NCI-H82 treated with DMSO at 0.1 percent for 48 hours (cell line): ENCODE data around the gene SOX14.

ENCODE experiments used
- DNase-seq: peaks from one replicate; lab custom pipeline; 2025; ENCODE audit not compliant: unreplicated experiment; lab: John Stamatoyannopoulos, UW

SOX14 gene

GRCh38 chr3:137764001-137764433 lies at the start of gene SOX14:
Gene SOX14, plus strand, starts transcription at chr3:137764315. Its CDS starts 470 bp downstream, at chr3:137764785.
- DNase-seq = no peak

DNA sequence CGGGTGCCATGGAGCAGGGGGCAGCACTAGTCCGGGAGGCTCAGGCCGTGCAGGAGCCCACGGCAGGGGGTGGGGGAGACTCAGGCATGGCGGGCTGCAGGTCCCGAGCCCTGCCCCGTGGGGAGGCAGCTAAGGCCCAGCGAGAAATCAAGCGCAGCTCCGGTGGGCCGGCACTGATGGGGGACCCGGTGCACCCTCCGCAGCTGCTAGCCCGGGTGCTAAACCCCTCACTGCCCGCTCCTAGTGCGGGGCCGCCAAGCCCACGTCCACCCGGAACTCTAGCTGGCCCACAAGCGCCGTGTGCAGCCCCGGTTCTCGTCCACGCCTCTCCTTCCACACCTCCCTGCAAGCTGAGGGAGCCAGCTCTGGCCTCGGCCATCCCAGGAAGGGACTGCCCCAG lies 49.6 kb upstream of the SOX14 start:
- DNase-seq = no peak

GRCh38 chr3:137724240-137724639 lies 39.9 kb upstream of the SOX14 start:
- no peak for DNase-seq

- DNase-seq = no peak
Measured at GRCh38 chr3:137737208-137737607, 26.9 kb upstream of the SOX14 start.

- DNase-seq = no peak
Measured at GRCh38 chr3:137738710-137739109, 25.4 kb upstream of the SOX14 start.

DNA sequence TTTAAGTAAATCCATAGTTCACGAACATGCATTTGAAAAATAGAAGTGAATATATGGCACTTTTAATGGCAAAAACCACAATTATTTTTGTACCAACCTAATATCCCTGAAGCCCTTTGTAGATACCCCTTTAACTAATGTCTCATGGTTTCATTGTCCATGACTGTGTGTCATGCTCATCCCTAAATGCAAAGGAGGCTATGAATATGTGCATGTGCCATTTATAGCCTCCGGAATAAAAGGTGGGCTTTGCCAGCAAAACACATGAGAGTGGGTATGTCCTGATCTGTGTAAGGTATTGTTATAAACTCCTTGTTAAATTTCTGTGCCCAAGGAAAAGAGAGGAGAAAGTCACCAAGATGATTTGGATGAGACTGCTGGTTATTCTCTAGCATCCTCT lies 20.5 kb upstream of the SOX14 start:
- no peak for DNase-seq

DNA sequence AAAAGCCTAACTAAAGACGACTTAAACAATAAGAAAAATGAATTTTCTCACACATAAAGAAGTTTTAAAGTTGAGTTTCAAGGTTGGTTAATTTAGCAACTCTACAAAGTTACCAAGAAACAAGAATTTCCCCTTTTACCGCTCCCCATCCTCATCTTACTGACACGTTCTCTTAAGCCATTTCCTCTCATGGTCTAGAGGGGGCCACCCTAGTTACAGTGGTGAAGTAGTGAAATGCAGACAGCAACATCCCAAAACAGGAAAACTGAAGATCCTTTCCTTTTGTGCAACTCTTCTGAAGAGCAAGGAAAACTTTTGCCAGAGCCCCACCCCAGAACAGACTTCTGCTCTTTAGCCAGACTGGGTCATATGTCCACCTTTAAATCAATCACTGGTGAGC lies 17.3 kb upstream of the SOX14 start:
- no peak for DNase-seq

- no peak for DNase-seq
Measured at GRCh38 chr3:137759505-137759904, 4.6 kb upstream of the SOX14 start.

DNA sequence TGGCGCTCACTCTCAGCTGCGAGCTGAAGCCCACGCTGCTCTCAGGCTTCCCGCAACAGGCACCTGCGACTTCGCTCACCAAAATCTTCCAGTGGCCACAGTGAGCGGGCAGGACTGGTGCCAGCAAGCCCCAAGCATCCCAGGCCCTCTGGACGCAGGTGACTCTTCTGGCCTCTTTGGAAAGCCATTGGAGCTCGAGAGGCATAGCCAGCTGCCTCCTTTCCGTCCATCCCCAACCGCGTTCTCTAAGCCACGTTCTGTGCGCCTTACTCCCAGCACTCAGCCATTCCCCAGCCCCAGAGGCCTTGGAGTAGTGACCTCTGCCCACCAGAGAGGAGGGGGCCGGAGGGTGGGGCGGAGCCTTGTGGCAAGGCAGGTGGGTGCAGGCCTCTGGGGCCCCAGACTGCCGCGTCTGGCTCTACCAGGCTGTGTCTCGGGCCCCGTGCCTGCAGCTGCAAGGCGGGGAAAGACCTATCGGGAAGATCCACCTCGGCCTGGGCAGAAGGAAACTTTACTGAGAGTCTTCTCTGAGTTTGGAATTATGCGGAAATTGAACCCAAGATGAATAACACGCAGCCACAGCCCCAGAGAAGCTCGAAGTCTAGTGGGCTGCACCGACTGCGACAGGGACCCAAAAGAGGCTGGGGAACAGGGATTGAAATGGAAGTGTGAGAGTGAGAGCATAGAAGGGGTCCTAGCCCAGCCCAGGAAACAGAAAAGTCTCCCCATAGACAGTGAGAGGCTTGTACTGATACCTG lies 3.6 kb upstream of the SOX14 start:
- DNase-seq = no peak

DNA sequence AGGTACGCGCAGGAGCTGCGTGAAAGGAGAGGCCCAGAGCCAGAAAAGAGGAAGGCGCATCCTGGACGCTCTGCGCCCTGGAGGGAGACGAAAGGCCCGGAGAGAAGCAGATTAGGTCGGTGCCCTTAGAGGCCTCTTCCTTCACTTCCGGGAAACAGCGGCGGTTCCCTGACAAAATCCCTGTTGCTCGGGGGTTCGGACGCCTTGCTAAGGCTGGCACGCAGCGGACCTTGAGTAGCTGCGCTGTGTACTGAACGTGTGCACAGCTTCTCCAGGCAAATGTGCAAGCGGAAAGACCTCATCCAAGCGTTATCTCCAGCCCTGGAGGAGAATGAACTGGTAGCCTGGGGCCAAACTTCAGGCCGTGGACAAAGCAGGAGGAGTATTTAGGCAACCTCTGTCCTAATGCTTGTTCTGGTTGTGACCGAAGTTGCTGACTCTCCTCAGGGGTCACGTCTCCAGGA lies 3.0 kb upstream of the SOX14 start:
- no peak for DNase-seq

GRCh38 chr3:137761563-137762503 lies 2.3 kb upstream of the SOX14 start:
- no peak for DNase-seq

DNA sequence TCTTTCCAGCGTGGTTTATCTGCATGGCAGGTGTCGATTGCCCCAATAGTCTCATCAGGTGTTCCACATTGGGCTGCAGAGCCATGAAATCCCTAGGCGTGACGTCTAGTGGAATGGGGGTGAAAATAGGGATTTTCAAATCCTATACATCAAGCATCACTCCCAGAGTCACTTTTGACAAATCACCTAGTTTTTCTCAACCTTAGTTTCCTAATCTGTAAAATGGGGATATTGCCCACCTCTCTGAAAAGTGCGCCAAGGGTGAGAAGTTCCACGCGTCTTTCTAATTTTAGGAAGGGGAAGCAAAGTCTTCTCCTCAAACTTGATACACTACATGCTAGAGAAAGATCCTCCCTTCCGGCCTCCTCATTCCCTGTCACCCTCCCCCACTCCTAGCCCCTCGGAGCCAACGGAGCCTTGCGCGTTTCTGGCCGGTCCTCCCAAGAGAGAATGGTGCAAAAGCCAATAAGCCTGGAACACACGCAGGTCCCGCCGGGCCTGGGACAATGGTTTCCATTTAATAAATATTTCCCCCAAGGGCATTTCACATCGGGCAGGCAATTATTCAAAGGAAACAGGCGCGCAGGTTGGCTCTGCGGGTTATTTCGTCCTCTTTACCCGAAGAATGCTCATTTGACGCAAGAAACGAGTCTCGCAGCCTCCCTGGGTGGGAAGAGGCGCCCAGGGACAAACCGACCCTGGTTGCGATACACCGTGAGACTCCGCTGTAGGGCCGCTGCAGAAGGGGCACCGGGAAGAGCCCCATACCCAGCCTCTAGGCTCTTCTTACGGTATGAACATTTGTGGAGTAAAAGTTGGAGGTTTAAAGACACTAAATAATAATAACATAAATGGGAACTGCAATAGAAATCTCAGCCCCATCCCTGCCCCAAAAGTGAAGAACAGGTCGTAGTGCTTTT lies 1.2 kb upstream of the SOX14 start:
- no peak for DNase-seq

- no peak for DNase-seq
Measured at GRCh38 chr3:137763594-137763938, 549 bp upstream of the SOX14 start.

DNA sequence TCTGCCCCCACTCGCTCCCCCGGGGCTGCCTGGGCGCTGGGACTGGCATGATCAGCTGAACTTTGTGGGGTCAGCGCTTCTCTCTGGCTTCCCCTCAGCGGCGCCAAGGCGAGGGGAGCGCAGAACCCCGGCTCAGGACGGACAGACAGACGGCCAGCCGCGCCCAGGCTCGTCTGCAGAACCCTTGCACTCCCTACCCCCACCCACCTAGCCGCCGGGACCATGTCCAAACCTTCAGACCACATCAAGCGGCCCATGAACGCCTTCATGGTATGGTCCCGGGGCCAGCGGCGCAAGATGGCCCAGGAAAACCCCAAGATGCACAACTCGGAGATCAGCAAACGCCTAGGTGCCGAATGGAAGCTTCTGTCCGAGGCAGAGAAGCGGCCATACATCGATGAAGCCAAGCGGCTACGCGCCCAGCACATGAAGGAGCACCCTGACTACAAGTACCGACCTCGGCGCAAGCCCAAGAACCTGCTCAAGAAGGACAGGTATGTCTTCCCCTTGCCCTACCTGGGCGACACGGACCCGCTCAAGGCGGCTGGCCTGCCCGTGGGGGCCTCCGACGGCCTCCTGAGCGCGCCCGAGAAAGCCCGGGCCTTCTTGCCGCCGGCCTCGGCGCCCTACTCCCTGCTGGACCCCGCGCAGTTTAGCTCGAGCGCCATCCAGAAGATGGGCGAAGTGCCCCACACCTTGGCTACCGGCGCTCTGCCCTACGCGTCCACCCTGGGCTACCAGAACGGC lies 621 bp downstream of the SOX14 start:
- no peak for DNase-seq

GRCh38 chr3:137765310-137766033 lies 1.4 kb downstream of the SOX14 start:
- DNase-seq = no peak

DNA sequence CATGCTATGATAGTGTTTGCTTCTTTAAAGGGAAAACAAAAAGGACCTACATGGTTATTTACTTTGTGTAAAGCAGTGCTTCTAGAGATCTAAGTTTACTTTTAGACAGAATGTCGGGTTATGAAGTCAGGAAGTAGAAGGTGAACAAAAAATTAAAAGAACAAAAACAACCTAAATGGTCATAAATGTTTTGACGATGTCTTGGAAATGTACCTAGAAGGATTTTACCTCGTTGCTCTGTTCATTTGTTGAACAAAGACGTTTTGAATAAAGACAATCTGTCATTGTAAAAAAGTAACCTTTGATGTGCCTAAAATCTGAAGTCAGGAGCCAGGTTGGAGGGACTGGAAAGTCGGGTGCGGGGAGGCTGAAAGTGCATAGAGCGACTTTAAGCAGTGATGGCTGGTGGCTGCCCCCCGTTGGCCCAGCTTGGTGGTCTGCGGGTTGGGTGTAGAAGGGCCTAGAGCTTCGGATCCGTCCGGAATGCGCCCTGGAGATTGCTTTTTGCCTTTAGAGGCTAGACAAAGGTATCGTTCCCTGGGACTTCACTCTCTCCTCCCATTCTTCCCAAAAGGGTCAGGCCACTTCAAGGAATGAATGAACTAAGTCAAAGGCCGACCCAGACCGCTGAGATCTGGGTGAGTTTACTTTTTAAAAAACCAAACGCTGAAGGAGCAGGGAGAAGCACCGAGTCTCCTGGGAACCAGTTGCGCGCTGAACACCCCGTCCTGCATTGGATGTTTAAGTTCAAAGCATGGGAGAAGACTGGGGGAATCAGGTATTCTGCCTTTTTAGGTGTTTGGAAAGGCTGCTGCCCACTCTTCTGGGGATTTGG lies 2.1 kb downstream of the SOX14 start:
- no peak for DNase-seq

DNA sequence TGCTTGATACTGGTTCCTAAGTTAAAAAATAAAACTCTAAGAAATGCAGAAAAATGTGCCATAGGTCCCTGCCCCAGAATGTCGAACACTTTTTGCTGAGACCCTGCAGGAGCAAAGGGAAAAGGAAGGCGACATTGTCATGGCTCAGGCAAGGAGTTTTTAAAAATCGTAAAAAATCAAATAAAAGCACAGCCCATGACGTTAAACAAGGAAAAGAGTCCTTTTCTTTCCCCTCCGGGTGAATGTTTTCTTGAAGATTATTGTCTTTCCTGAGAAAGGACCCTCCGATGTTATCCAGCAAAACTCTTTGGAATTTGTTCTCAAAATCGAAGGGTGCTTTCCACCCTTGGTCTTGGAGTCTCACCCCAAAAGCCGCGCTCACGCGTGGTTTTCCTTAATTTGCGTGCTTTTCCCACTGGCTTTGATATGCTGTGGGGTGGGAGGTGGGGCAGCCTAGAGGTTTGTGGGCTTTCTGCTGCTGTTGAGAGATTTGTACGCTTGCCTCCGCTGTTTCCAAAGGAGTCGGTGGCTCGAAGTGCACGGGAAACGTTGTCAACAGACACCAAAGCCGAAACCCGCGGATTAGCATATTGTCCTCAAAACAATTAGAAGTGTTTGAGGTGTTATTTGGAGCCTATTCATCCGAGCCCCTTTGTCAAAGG lies 2.9 kb downstream of the SOX14 start:
- no peak for DNase-seq
